Measurements from ENCODE around the gene FN1. TPM values are rescaled to one million over a fixed set of nuclear protein-coding genes. Genes with fewer than 3 reads are reported as not detected.

FN1 gene
- total RNA-seq, 1 experiment from 2014 or later, result 102 TPM

DNA sequence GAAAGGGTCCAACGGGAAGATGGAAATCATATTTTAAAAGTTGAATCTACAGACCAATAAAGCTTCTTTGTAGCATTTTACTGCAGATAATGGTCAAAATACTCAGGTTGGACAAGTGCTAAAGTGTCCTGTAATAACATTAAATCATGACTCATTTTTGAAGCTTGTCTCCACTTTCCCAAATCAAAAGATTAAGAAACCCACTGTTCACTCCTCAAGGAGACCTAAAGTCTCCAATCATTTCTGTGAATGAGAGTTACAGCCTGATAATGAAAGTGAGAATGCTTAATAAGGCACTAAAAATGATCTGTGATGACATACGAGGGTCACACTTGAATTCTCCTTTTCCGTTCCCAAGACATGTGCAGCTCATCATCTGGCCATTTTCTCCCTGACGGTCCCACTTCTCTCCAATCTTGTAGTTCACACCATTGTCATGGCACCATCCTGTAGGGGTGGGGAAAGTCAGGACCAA lies 70.6 kb downstream of the FN1 start:
- Mint-ChIP-seq H3K9me3 (no peaks in the 10 kb centered on the region), H3K4me1 (no peaks in the 10 kb centered on the region), H3K36me3 (peaks cover 66% of the 10 kb centered on the region), H3K27ac (no peak overlapping the region), H3K27me3 (ENCODE audit: low read depth) (no peaks in the 10 kb centered on the region), H3K4me3 (no peak overlapping the region)
- DNase-seq (ENCODE audit: low spot score), result no peak
- no peak for TF ChIP-seq ZNF396 (CRISPR knock-in tag; IDR thresholded peaks at IDR 0.05; ENCODE audit: borderline replicate concordance)
- no peak for TF ChIP-seq TEAD4 (CRISPR knock-in tag; IDR thresholded peaks at IDR 0.05)
- POLR2A ChIA-PET, result no interaction called here
- CTCF ChIA-PET, result no interaction called here
- ATAC-seq, result no peak

DNA sequence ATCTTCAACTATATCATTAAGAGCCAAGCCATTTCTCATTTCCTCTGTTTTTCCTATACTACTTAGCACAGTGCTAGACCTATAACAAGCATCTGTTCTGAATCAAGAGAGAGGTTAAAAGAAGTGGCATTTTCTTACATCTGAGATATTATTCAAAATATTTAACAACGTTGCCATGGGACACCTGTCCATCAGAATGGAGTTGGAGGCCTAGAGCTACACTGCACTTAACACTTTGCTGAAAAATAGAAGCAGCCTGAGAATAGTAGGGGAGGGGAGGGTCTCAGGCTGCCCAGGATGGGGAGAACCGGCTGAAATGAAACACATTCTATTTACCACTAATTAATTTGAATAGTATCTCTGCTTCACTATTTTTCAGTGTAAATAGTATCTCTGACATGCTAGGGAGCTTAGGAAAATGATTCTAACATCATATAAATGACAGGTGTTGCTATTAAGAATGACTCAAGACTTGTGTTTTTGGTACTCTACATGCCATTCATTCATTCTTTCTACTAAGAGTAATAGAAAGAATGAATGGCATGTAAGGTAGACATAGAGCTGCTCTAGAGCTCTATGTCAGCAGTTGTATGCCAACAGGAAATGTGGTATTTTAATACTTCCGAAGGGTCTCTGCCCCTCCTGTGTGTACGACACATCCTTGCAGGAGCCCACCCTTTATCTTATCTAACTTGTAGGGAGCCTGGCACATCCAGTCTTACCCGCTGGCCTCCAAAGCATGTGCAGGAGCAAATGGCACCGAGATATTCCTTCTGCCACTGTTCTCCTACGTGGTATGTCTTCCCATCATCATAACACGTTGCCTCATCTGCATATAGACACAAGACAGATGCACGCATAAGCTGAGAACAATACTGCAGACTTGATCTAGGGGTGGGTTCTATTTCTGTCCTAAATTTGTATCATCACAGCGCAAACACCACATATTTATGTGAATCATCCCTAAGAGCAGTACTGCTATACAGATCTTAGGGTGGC lies 71.4 kb downstream of the FN1 start:
- H3K9me3 Mint-ChIP-seq, result no peaks in the 10 kb centered on the region
- DNase-seq (ENCODE audit: low spot score), result no peak
- H3K36me3 Mint-ChIP-seq, result peaks cover 62% of the 10 kb centered on the region
- H3K27ac Mint-ChIP-seq, result peak overlapping the region; percentile 33; the same call in 1 of the 2 replicates
- no peaks in the 10 kb centered on the region for H3K4me1 Mint-ChIP-seq
- TF ChIP-seq ZBTB21 (CRISPR knock-in tag; IDR thresholded peaks at IDR 0.05; ENCODE audit: borderline replicate concordance), result no peak
- TF ChIP-seq, protein P1, sequence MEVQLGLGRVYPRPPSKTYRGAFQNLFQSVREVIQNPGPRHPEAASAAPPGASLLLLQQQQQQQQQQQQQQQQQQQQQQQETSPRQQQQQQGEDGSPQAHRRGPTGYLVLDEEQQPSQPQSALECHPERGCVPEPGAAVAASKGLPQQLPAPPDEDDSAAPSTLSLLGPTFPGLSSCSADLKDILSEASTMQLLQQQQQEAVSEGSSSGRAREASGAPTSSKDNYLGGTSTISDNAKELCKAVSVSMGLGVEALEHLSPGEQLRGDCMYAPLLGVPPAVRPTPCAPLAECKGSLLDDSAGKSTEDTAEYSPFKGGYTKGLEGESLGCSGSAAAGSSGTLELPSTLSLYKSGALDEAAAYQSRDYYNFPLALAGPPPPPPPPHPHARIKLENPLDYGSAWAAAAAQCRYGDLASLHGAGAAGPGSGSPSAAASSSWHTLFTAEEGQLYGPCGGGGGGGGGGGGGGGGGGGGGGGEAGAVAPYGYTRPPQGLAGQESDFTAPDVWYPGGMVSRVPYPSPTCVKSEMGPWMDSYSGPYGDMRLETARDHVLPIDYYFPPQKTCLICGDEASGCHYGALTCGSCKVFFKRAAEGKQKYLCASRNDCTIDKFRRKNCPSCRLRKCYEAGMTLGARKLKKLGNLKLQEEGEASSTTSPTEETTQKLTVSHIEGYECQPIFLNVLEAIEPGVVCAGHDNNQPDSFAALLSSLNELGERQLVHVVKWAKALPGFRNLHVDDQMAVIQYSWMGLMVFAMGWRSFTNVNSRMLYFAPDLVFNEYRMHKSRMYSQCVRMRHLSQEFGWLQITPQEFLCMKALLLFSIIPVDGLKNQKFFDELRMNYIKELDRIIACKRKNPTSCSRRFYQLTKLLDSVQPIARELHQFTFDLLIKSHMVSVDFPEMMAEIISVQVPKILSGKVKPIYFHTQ (CRISPR knock-in tag; IDR thresholded peaks at IDR 0.05), result no peak
- no peak for TF ChIP-seq NFE2L1 (CRISPR knock-in tag; IDR thresholded peaks at IDR 0.05)
- TF ChIP-seq FOXP1 (CRISPR knock-in tag; IDR thresholded peaks at IDR 0.05; ENCODE audit: borderline replicate concordance), result no peak
- no peak for TF ChIP-seq RELA (CRISPR knock-in tag; IDR thresholded peaks at IDR 0.05; ENCODE audit: borderline replicate concordance)
- TF ChIP-seq, protein P2, sequence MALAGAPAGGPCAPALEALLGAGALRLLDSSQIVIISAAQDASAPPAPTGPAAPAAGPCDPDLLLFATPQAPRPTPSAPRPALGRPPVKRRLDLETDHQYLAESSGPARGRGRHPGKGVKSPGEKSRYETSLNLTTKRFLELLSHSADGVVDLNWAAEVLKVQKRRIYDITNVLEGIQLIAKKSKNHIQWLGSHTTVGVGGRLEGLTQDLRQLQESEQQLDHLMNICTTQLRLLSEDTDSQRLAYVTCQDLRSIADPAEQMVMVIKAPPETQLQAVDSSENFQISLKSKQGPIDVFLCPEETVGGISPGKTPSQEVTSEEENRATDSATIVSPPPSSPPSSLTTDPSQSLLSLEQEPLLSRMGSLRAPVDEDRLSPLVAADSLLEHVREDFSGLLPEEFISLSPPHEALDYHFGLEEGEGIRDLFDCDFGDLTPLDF (CRISPR knock-in tag; IDR thresholded peaks at IDR 0.05), result no peak
- no peak for TF ChIP-seq CREM (CRISPR knock-in tag; IDR thresholded peaks at IDR 0.05)
- TF ChIP-seq NR2C2 (CRISPR knock-in tag; IDR thresholded peaks at IDR 0.05), result no peak
- no peak for TF ChIP-seq ZNF219 (CRISPR knock-in tag; IDR thresholded peaks at IDR 0.05; ENCODE audit: borderline replicate concordance)
- TF ChIP-seq, protein P3, sequence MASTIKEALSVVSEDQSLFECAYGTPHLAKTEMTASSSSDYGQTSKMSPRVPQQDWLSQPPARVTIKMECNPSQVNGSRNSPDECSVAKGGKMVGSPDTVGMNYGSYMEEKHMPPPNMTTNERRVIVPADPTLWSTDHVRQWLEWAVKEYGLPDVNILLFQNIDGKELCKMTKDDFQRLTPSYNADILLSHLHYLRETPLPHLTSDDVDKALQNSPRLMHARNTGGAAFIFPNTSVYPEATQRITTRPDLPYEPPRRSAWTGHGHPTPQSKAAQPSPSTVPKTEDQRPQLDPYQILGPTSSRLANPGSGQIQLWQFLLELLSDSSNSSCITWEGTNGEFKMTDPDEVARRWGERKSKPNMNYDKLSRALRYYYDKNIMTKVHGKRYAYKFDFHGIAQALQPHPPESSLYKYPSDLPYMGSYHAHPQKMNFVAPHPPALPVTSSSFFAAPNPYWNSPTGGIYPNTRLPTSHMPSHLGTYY (CRISPR knock-in tag; IDR thresholded peaks at IDR 0.05), result no peak
- no peak for TF ChIP-seq ZNF423 (CRISPR knock-in tag; IDR thresholded peaks at IDR 0.05)
- TF ChIP-seq, protein P4, sequence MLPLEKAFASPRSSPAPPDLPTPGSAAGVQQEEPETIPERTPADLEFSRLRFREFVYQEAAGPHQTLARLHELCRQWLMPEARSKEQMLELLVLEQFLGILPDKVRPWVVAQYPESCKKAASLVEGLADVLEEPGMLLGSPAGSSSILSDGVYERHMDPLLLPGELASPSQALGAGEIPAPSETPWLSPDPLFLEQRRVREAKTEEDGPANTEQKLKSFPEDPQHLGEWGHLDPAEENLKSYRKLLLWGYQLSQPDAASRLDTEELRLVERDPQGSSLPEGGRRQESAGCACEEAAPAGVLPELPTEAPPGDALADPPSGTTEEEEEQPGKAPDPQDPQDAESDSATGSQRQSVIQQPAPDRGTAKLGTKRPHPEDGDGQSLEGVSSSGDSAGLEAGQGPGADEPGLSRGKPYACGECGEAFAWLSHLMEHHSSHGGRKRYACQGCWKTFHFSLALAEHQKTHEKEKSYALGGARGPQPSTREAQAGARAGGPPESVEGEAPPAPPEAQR (CRISPR knock-in tag; IDR thresholded peaks at IDR 0.05), result no peak
- TF ChIP-seq, protein P5, sequence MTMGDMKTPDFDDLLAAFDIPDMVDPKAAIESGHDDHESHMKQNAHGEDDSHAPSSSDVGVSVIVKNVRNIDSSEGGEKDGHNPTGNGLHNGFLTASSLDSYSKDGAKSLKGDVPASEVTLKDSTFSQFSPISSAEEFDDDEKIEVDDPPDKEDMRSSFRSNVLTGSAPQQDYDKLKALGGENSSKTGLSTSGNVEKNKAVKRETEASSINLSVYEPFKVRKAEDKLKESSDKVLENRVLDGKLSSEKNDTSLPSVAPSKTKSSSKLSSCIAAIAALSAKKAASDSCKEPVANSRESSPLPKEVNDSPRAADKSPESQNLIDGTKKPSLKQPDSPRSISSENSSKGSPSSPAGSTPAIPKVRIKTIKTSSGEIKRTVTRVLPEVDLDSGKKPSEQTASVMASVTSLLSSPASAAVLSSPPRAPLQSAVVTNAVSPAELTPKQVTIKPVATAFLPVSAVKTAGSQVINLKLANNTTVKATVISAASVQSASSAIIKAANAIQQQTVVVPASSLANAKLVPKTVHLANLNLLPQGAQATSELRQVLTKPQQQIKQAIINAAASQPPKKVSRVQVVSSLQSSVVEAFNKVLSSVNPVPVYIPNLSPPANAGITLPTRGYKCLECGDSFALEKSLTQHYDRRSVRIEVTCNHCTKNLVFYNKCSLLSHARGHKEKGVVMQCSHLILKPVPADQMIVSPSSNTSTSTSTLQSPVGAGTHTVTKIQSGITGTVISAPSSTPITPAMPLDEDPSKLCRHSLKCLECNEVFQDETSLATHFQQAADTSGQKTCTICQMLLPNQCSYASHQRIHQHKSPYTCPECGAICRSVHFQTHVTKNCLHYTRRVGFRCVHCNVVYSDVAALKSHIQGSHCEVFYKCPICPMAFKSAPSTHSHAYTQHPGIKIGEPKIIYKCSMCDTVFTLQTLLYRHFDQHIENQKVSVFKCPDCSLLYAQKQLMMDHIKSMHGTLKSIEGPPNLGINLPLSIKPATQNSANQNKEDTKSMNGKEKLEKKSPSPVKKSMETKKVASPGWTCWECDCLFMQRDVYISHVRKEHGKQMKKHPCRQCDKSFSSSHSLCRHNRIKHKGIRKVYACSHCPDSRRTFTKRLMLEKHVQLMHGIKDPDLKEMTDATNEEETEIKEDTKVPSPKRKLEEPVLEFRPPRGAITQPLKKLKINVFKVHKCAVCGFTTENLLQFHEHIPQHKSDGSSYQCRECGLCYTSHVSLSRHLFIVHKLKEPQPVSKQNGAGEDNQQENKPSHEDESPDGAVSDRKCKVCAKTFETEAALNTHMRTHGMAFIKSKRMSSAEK (CRISPR knock-in tag; IDR thresholded peaks at IDR 0.05; ENCODE audit: borderline replicate concordance), result no peak
- TF ChIP-seq ZNF138 (CRISPR knock-in tag; conservative IDR thresholded peaks at IDR 0.05), result no peak
- H3K4me3 Mint-ChIP-seq, result no peak overlapping the region
- POLR2A ChIA-PET, result no interaction called here
- ATAC-seq, result no peak
- no peaks in the 10 kb centered on the region for H3K27me3 Mint-ChIP-seq (ENCODE audit: low read depth)
- CTCF ChIA-PET, result no interaction called here

Measured in WTC11 (cell line).